ENCODE results near the gene ISCU.

Gene ISCU

DNA sequence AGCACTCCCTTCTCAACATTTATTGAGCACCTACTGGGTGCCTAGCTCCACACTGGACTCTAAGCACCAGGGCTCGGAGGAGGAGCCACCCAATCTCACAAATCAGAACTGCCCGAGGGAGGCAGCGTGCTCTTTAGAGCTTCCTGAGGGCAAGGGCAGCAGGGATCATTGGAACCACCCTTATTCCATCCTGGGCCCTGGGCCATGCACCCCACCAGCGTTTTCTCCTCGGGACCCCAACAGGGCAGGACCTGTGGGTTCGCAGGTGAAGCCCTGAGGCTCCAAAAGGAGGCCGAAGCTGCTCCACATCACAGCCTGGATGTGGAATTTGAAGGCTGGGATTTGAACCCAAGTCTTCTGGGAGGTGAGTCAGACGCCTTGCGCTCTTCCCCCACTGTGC, 20.1 kb downstream of the ISCU start:
- no peak for TF ChIP-seq CTCF (IDR thresholded peaks at IDR 0.05)

DNA sequence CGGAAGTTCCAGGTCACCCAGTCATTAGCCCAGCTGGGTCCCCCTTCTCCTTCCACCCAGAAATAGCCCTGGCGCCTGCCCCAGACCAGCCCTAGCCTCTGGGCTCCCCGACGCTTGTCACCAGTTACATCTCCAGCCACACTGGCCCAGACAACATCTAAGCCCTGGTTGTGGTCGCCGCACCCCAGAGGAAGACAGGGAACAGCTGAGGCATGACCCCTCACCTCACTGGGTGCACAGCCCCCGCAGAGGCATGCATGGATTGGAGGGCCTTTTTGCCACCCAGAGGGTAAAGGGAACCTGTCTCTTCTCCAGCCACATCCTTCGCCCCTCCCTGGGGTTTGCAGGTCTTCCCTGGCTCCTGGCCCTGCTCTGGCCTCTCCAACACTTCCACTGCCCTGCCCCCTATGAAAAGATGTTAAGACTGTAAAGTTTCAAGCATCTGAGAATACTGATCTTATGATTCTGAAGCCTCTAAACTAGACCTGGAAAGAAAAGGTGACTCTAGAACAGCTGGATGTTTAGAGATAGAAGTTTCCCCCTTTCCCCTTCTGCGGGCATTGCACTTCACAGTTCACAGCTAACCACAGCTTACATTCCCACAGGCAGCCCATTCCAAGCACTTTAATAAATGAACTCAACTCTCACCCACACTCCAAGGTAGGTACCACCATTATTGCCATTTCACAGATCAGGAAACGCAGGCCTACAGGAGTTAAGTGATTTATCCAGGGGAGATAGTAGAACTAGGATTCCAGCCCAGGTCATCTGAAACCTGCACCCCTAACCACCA, 20.8 kb downstream of the ISCU start:
- TF ChIP-seq CTCF (IDR thresholded peaks at IDR 0.05) = no peak

DNA sequence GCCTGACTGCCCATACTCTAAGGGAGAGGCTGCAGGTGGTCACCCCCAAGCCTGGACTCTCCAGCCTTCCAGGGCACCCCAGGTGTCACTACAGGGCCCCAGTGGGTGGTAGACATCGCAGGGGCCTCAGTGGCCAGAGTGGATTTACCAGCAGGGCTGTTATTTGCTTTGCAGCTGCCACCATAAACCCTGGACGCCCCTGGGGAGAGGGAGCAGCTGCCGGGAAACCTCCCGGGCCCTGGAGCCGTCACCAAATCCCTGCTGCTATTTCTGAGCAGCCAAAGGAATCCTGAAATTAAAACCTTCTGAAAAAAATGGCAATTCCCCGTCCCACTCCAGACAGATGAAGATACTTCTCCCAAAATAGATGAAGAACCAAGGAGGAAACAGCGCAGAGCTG, 21.6 kb downstream of the ISCU start:
- TF ChIP-seq CTCF (IDR thresholded peaks at IDR 0.05) = no peak

GRCh38 chr12:108584456-108585065, 22.2 kb downstream of the ISCU start:
- no peak for TF ChIP-seq CTCF (IDR thresholded peaks at IDR 0.05)

- TF ChIP-seq CTCF (IDR thresholded peaks at IDR 0.05) = no peak
Measured at GRCh38 chr12:108585864-108586263, 23.5 kb downstream of the ISCU start.

DNA sequence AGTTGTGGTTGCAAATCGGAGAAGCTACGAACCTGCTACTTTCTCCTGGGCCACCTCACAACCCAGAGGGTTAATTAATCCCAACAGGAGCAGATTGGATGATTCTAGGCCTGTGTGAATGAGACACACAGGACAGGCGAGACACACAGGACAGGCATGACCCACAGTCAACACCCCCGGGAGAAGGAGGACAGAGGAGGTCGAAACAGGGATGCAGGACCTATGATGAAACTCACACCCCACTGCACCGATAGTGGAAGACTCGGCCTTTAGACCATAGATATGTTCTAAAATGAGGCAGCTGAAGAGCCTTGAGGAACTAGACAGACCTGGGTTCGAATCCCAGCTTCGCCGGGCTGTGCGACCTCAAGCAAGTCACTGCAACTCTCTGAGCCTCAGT, 23.9 kb downstream of the ISCU start:
- no peak for TF ChIP-seq CTCF (IDR thresholded peaks at IDR 0.05)

GRCh38 chr12:108587826-108588225, 25.4 kb downstream of the ISCU start:
- no peak for TF ChIP-seq CTCF (IDR thresholded peaks at IDR 0.05)

Measured in LNCAP (cell line).